DOHH2 (cell line): ENCODE measurements around the gene FAM20C.

ENCODE experiments used
- H3F3A ChIP-seq: fragments of 200-600 bp; sonication (generic), shearing (Covaris generic); 2 replicates; pipeline ENCODE4 v1.6.0; 2016; ENCODE audit warnings: antibody characterized with exemption, mild to moderate bottlenecking; ENCODE audit not compliant: control insufficient read depth, insufficient read depth
- H3K27ac ChIP-seq: fragments of 200-600 bp; sonication (generic); 2 replicates; pipeline ENCODE4 v1.5.1; 2014; ENCODE audit warnings: low read depth, mild to moderate bottlenecking, low read length, moderate library complexity
- H3K27me3 ChIP-seq: fragments of 200-600 bp; sonication (generic); 2 replicates; pipeline ENCODE4 v1.6.1; 2014; ENCODE audit warnings: mild to moderate bottlenecking, low read length, mixed read lengths; ENCODE audit not compliant: control insufficient read depth
- H3K36me3 ChIP-seq: fragments of 200-600 bp; sonication (generic); 2 replicates; pipeline ENCODE4 v1.6.1; 2014; ENCODE audit warnings: mild to moderate bottlenecking, low read length, moderate library complexity, mixed read lengths; ENCODE audit not compliant: control insufficient read depth
- H3K4me1 ChIP-seq: fragments of 200-600 bp; sonication (generic); 2 replicates; pipeline ENCODE4 v1.6.1; 2014; ENCODE audit warnings: mild to moderate bottlenecking, low read length, mixed read lengths; ENCODE audit not compliant: control insufficient read depth
- H3K4me2 ChIP-seq: fragments of 200-600 bp; sonication (generic); 2 replicates; pipeline ENCODE4 v1.6.0; 2014; ENCODE audit warnings: mild to moderate bottlenecking, low read length, moderate library complexity
- H3K4me3 ChIP-seq: fragments of 200-600 bp; sonication (generic); 2 replicates; pipeline ENCODE4 v1.5.1; 2014; ENCODE audit warnings: mild to moderate bottlenecking, low read length, mixed read lengths
- H3K79me2 ChIP-seq: fragments of 200-600 bp; sonication (generic); 2 replicates; pipeline ENCODE4 v1.6.1; 2014; ENCODE audit warnings: mild to moderate bottlenecking, low read length, mixed read lengths; ENCODE audit not compliant: control insufficient read depth
- H3K9me2 ChIP-seq: fragments of 200-600 bp; sonication (generic); replicated peaks from 2 replicates; pipeline ENCODE4 v1.6.1; 2014; ENCODE audit warnings: mild to moderate bottlenecking, low read length, mixed read lengths; ENCODE audit not compliant: control insufficient read depth
- H3K9me3 ChIP-seq: fragments of 200-600 bp; sonication (generic); 2 replicates; pipeline ENCODE4 v1.6.1; 2014; ENCODE audit warnings: antibody characterized with exemption, low read length, mixed read lengths; ENCODE audit not compliant: control insufficient read depth, insufficient read depth
- H4K20me1 ChIP-seq: fragments of 200-600 bp; sonication (generic); 2 replicates; pipeline ENCODE4 v1.6.0; 2014; ENCODE audit warnings: low read depth, mild to moderate bottlenecking, antibody characterized with exemption, low read length, moderate library complexity; ENCODE audit not compliant: control insufficient read depth, insufficient read depth
- EZH2phosphoT487 ChIP-seq: fragments of 200-600 bp; sonication (generic); IDR thresholded peaks from 2 replicates; pipeline ENCODE4 v1.6.1; 2017; ENCODE audit warnings: borderline replicate concordance, mild to moderate bottlenecking, antibody characterized with exemption, low read length, moderate library complexity, mixed read lengths
- TF ChIP-seq, protein P1 (sequence below): fragments of 200-600 bp; sonication (generic); IDR thresholded peaks from one replicate; pipeline ENCODE4 v1.5.1; 2014; ENCODE audit warnings: antibody characterized with exemption, mild to moderate bottlenecking, low read depth, low read length; ENCODE audit not compliant: poor library complexity, severe bottlenecking

The FAM20C gene

DNA sequence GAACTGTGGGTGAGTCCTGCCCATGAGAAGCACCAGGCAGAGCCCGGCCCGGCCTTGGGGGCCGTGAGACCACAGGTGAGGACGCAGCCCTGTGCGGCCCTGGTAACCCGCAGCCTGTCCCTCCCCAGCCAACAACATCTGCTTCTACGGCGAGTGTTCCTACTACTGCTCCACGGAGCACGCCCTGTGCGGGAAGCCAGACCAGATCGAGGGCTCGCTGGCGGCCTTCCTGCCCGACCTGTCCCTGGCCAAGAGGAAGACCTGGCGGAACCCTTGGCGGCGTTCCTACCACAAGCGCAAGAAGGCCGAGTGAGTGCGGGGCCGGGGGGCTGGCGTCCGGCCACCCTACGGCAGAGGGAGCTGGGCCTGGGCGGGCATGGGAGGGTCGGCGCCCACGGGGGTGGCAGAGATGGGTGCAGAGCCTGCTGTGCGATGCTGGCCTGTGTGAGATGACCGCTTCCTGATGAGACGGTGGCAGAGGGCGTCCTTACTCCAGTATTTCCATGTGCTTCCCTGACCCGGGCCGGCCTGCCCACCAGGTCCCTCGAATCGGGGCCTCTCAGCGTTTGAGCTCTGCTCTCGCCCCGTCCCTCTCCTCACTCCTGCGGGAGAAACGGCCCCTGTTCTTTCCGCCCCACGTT lies 63.5 kb downstream of the FAM20C start:
- H3K9me2 ChIP-seq = no peaks in the 10 kb centered on the region
- H4K20me1 ChIP-seq = no peaks in the 10 kb centered on the region
- no peaks in the 10 kb centered on the region for H3K27me3 ChIP-seq
- peaks cover 87% of the 10 kb centered on the region for H3K9me3 ChIP-seq
- H3K4me2 ChIP-seq = no peak overlapping the region
- no peaks in the 10 kb centered on the region for H3F3A ChIP-seq
- no peak overlapping the region for H3K27ac ChIP-seq
- no peak for TF ChIP-seq EZH2phosphoT487
- TF ChIP-seq, protein P1, sequence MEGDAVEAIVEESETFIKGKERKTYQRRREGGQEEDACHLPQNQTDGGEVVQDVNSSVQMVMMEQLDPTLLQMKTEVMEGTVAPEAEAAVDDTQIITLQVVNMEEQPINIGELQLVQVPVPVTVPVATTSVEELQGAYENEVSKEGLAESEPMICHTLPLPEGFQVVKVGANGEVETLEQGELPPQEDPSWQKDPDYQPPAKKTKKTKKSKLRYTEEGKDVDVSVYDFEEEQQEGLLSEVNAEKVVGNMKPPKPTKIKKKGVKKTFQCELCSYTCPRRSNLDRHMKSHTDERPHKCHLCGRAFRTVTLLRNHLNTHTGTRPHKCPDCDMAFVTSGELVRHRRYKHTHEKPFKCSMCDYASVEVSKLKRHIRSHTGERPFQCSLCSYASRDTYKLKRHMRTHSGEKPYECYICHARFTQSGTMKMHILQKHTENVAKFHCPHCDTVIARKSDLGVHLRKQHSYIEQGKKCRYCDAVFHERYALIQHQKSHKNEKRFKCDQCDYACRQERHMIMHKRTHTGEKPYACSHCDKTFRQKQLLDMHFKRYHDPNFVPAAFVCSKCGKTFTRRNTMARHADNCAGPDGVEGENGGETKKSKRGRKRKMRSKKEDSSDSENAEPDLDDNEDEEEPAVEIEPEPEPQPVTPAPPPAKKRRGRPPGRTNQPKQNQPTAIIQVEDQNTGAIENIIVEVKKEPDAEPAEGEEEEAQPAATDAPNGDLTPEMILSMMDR = no peak
- H3K4me1 ChIP-seq = no peaks in the 10 kb centered on the region
- no peaks in the 10 kb centered on the region for H3K36me3 ChIP-seq
- H3K4me3 ChIP-seq = no peak overlapping the region
- H3K79me2 ChIP-seq = no peaks in the 10 kb centered on the region

DNA sequence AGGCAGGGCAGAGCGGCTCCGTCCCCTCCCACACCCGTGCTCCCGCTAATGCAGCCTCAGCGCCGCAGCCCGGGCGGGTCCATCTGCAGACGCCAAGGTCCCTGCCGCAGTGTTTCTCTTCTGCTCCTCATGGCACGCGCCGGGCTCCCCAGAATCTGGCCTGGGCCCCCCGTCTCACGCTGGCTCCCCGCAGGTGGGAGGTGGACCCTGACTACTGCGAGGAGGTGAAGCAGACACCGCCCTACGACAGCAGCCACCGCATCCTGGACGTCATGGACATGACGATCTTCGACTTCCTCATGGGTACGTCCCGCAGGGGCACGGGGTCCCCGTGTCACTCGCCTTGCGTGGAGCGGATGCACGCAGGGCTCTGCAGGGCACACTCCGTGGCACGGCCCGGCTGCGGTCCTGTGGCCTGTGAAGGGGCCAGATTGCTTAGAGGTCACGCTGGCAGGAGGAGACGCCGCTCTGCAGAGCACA lies 64.1 kb downstream of the FAM20C start:
- Histone ChIP-seq H3K4me3 (no peak overlapping the region), H3K27me3 (no peaks in the 10 kb centered on the region), H3K4me1 (no peaks in the 10 kb centered on the region), H3K79me2 (no peaks in the 10 kb centered on the region), H3F3A (no peaks in the 10 kb centered on the region), H3K27ac (no peak overlapping the region), H3K9me3 (peaks cover 89% of the 10 kb centered on the region), H3K36me3 (no peaks in the 10 kb centered on the region), H3K9me2 (no peaks in the 10 kb centered on the region), H3K4me2 (no peak overlapping the region), H4K20me1 (no peaks in the 10 kb centered on the region)
- TF ChIP-seq, protein P1 = no peak
- TF ChIP-seq EZH2phosphoT487 = no peak

DNA sequence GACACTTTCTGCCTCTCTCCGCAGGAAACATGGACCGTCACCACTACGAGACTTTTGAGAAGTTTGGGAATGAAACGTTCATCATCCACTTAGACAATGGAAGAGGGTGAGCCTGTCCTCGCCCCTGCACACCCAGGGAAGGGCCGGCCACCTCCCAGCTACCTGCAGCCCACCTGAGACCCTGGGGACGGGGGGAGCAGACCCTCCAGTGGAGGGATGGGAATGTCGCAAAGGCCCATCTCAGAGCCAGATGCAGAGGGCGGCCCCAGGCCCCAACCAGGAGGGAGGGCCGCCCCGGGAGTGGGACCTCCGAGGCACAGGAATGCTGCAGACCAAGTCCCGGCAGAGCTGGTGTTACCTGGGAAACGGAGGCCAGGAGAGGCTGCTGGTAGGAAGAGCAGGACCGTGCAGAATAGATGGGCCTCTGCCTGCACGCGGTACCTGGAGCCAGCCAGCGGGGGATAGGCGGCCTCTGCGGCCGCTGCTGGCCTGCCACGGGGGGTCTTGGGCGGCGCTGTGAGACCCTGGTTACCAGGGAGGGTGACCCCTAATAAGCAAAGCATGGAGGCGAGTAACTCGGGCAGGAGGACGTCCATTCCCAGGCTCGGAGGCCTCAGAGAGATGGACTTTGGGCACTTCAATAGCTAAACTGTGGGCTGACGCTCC lies 64.7 kb downstream of the FAM20C start:
- H3K4me1 ChIP-seq = no peaks in the 10 kb centered on the region
- no peaks in the 10 kb centered on the region for H3K36me3 ChIP-seq
- H3K9me2 ChIP-seq = no peaks in the 10 kb centered on the region
- H3K4me2 ChIP-seq = no peak overlapping the region
- no peaks in the 10 kb centered on the region for H3K79me2 ChIP-seq
- H3K4me3 ChIP-seq = no peak overlapping the region
- H3K9me3 ChIP-seq = peaks cover 92% of the 10 kb centered on the region
- no peaks in the 10 kb centered on the region for H4K20me1 ChIP-seq
- H3K27ac ChIP-seq = no peak overlapping the region
- H3F3A ChIP-seq = peaks cover 5% of the 10 kb centered on the region
- no peaks in the 10 kb centered on the region for H3K27me3 ChIP-seq
- TF ChIP-seq, protein P1 = no peak
- TF ChIP-seq EZH2phosphoT487 = no peak
